Measurements from ENCODE around the gene RAB10.

GRCh38 chr2:26088038-26088643 is 54.3 kb downstream of the RAB10 start:
- TF ChIP-seq, protein P1, sequence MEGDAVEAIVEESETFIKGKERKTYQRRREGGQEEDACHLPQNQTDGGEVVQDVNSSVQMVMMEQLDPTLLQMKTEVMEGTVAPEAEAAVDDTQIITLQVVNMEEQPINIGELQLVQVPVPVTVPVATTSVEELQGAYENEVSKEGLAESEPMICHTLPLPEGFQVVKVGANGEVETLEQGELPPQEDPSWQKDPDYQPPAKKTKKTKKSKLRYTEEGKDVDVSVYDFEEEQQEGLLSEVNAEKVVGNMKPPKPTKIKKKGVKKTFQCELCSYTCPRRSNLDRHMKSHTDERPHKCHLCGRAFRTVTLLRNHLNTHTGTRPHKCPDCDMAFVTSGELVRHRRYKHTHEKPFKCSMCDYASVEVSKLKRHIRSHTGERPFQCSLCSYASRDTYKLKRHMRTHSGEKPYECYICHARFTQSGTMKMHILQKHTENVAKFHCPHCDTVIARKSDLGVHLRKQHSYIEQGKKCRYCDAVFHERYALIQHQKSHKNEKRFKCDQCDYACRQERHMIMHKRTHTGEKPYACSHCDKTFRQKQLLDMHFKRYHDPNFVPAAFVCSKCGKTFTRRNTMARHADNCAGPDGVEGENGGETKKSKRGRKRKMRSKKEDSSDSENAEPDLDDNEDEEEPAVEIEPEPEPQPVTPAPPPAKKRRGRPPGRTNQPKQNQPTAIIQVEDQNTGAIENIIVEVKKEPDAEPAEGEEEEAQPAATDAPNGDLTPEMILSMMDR (IDR thresholded peaks at IDR 0.05), result peak in 5 of 6 experiments; percentile 41 to 79 (median 60)
- no peak for TF ChIP-seq POLR2A (IDR thresholded peaks at IDR 0.05)

Data from thyroid gland (tissue), 4 donors.